GM12878 (cell line): ENCODE measurements around the gene CASP10.
A peak's percentile ranks its signal among the peaks of the same experiment; 100 is the strongest.

Source experiments
- BHLHE40 ChIP-seq, 2 experiments: fragments of 450-650 bp in 1 of 2; IDR thresholded peaks; 2 replicates each; pipeline ENCODE4 v1.6.1; 2011 to 2017; ENCODE audit warnings: low read depth in 2 of 2, borderline replicate concordance in 1 of 2, improper control_type of control experiment in 1 of 2, low read length in 1 of 2, mild to moderate bottlenecking in 1 of 2
- EZH2 ChIP-seq: IDR thresholded peaks from 2 replicates; pipeline ENCODE4 v1.6.1; 2012; ENCODE audit warnings: low read depth, mild to moderate bottlenecking, control low read depth, inconsistent platforms, low read length, borderline replicate concordance; ENCODE audit not compliant: control insufficient read depth
- FOS ChIP-seq: IDR thresholded peaks from 3 replicates; pipeline ENCODE4 v1.6.1; 2011; ENCODE audit warnings: borderline replicate concordance; ENCODE audit not compliant: insufficient read length; ENCODE audit errors: extremely low read depth
- JUND ChIP-seq: IDR thresholded peaks from 2 replicates; pipeline ENCODE4 v1.6.1; 2012; ENCODE audit warnings: low read depth, mild to moderate bottlenecking, low read length, improper control_type of control experiment, moderate library complexity
- MEF2A ChIP-seq: IDR thresholded peaks from 2 replicates; pipeline ENCODE4 v1.6.1; 2011; ENCODE audit warnings: low read depth, mild to moderate bottlenecking, low read length, moderate library complexity; ENCODE audit not compliant: insufficient read depth
- MXI1 ChIP-seq: fragments of 150-350 bp; IDR thresholded peaks from 2 replicates; pipeline ENCODE4 v1.6.1; 2011; ENCODE audit warnings: low read depth, mild to moderate bottlenecking, inconsistent platforms, low read length, improper control_type of control experiment
- MYC ChIP-seq: IDR thresholded peaks from 2 replicates; pipeline ENCODE4 v1.6.1; 2011; ENCODE audit warnings: mild to moderate bottlenecking, low read length, moderate library complexity, inconsistent platforms; ENCODE audit not compliant: insufficient read depth, insufficient replicate concordance, insufficient read length, severe bottlenecking
- RAD51 ChIP-seq: fragments of 450-650 bp; IDR thresholded peaks from 2 replicates; pipeline ENCODE4 v1.6.1; 2016; ENCODE audit warnings: moderate library complexity, mild to moderate bottlenecking, inconsistent platforms
- SMC3 ChIP-seq: IDR thresholded peaks from 2 replicates; pipeline ENCODE4 v1.6.1; 2011; ENCODE audit warnings: low read length, improper control_type of control experiment, borderline replicate concordance
- TARDBP ChIP-seq: IDR thresholded peaks from 2 replicates; pipeline ENCODE4 v1.6.1; 2016; ENCODE audit warnings: borderline replicate concordance
- TF ChIP-seq, protein P1 (sequence below): IDR thresholded peaks from 2 replicates; pipeline ENCODE4 v1.6.1; 2012; ENCODE audit warnings: low read length, inconsistent platforms

DNA sequence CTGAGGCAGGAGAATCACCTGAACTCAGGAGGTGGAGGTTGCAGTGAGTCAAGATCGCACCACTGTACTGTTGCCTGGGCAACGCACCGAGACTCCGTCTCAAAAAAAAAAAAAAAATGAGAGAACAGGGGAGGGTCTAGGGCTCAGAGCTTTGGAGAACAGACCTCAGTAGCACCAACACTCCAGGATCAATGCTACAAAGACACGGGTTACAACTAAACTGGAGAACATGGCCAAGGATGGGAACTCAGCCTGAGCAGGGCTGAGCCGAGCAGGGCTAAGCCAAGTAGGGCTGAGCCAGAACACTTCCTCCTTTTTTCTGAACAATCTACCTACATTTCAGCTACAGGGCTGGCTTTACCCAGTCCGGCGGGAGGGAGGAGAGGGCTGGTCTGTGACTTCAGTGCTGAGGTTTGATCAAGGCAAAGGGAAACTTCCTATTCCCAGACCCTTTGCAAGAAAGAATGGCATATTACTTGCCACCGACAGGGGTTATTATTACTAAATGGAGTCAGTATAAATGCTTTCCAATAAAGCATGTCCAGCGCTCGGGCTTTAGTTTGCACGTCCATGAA is 74.5 kb downstream of the CASP10 start:
- TF ChIP-seq BHLHE40 (IDR thresholded peaks at IDR 0.05; ENCODE audit: borderline replicate concordance in 1 of 2, low read depth in 2 of 2, low read length in 1 of 2) = no peak
- TF ChIP-seq FOS = no peak
- no peak for TF ChIP-seq MYC
- no peak for TF ChIP-seq EZH2
- no peak for TF ChIP-seq MEF2A
- TF ChIP-seq JUND = no peak
- TF ChIP-seq MXI1 = no peak
- TF ChIP-seq RAD51 = no peak
- peak; percentile 1; the same call in 1 of the 2 replicates for TF ChIP-seq SMC3
- no peak for TF ChIP-seq TARDBP
- TF ChIP-seq, protein P1, sequence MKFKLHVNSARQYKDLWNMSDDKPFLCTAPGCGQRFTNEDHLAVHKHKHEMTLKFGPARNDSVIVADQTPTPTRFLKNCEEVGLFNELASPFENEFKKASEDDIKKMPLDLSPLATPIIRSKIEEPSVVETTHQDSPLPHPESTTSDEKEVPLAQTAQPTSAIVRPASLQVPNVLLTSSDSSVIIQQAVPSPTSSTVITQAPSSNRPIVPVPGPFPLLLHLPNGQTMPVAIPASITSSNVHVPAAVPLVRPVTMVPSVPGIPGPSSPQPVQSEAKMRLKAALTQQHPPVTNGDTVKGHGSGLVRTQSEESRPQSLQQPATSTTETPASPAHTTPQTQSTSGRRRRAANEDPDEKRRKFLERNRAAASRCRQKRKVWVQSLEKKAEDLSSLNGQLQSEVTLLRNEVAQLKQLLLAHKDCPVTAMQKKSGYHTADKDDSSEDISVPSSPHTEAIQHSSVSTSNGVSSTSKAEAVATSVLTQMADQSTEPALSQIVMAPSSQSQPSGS = no peak
